Measurements from ENCODE around the gene CPEB1.

CPEB1 gene
- long read RNA-seq, donor 1 = 0 reads
- long read RNA-seq, donor 2 = 0 reads
- long read RNA-seq, donor 3 = 0 reads
- long read RNA-seq, donor 4 = 0 reads
- long read RNA-seq, donor 5, partial matches to known transcripts = 0 of 1 reads
- long read RNA-seq, donor 5, other reads (novel, unspliced or antisense) = 0 of 1 reads
- long read RNA-seq, donor 6 = 0 reads
- long read RNA-seq, donor 7 = 0 reads
- long read RNA-seq, donor 8 = 0 reads

DNA sequence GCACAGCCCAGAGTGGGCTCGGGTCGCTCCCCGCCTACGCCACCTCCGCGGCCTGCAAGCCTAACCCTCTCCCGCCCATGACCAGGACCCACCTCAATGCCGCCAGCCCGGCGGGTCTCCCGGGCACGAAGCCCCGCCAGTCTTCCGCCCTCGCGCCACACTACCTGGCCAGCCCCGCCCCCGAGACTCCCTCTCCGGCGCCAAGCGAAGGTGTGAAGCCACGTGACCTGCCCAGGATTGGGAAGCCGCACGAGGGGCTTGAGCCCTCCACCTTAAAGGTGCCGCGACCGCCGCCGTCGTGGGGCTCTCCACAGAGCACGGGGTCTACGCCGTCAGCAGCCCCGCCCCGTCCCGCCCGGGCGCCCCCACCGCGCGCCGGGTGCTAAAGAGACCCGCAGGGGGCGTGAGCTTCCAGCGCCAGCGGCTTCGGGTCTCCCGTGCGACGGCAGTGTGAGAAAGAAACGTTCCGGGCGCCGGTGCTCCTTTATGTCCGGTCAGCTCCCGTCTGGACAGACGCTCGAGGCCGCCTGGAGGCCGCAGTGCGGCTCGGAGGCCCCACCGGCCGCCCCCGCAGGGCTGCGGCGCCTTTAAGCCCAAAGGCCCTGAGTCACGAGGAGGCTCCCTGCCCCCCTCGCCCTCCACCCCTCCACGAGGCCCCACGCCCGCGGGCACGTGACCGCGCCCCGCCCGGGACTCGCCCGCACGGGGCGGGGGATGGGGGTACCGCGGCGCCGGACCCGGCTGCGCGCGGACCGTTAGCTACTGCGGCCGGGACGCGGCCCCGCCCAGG lies at the start of gene CPEB1:
Gene CPEB1, minus strand, starts transcription at position 319 of the 790 bp plus-strand sequence. CDS start 18,904 bp downstream, outside the sequence.
- DNase-seq = peak; percentile 35

DNA sequence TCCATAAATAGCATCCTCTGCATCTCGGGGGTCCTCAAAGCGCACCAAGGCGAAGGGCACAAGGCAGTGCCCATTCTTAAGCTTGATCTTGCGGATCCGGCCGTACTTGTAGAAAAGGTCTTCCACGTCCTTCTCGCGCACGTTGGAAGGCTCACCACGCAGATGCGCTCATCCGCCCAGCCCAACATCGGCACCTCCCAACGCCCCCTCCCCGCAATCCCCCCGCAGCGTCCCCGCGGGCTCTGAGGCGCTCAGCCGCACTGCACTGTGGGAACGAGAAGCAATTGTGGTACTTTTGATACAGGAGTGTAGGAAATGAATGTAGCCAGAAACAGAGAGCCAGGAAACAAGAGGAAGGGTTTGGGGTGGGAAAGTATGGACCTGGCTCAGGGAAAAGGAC lies 45.0 kb upstream of the CPEB1 start:
- DNase-seq = no peak

DNA sequence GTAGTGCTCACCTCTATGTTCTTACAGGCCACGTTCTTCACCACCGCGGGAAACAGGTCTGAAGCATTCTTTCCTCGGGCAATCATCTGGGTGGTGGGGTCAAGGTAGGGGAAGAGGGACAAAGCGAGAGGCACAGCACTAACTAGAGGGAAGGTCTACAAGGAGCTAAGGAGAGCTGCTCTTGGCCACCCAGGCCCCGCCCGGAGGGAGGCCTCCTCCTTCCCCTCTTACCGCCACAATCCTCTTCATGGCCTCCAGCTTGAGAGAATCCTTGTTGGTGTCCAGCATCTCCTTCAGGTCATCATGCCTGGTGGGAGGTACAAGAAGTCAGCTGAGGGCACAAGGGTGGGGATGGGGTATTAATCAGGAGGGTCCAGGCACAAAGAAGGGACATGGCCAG lies 42.0 kb upstream of the CPEB1 start:
- DNase-seq = no peak

DNA sequence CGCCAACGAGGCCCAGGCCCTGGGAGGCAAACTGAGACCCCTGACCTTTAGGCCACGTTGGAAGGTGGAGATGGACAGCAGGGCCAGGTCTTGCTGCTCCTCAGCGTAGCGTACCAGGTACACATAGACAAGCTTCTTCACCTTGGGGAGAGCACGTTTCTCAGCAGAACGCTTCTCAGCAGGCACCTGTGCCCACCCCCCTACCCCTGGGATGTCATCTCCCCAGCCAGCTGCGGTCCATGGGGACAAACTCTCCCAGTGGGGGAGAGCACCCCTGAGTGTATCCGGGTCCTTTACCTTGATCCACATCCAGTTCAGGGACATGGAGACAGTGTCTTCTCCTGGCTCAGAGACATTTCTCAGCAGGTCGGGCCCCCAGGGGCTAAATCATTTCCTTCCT lies 41.5 kb upstream of the CPEB1 start:
- DNase-seq = no peak

DNA sequence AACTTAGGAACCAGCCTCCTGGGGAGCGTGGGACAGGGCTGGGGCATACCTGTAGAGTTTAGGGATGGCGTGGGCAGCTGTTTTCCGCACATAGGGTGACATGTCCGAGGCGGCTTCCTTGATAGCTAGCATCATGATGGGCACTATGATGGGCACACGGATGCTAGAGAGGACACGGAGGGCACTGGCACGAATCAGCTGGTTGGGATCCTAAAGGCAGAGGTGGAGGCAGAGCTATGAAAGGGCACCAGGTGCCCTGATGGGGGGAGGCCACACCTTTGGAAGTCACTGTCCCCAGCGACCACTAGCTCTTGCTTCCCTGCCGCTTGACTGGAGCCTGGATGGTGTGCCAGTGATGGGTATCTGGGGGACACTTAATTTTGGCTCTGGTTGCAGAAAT lies 34.2 kb upstream of the CPEB1 start:
- no peak for DNase-seq

DNA sequence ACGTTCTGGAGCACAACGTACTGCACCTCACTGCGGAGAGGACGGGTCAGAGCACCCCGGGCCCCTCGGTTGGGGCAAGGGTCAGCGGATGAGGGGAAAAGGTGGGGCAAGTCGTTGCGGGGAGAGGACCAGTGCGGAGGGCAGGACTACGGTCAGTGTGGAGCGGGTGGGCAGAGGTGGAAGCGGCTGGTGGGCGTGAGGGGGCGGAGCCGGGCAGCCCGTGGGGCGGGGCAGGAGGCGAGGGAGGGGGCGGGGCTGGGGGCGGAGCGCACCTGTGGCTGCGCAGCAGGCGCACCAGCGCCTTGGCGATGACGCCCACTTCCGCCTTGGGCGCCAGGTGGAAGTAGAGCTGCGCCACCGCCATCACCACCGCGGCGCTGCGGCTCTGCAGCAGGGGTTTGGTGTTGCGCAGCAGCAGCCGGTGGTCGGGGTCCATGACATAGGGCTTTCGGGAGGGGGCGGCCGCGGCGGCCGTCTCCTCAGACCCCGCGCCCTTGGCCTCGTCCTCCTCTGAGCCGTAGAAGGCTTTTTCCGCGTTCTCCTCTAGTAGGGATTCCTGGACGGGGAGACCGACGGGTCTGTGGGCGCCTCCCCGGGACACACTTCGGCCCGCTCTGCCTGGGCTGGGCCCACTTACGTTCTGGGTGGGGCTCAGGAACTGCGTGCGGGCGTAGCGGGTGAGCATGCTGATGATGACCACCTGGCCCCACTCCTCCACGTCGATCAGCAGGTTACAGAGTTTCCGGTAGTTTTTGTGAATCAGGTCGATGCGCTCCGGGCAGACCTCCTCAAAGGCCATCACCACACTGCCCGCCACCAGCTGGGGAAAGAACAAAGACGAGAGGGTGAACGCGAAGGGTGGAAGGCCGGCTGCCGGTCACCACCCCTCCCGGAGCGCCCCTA lies 33.3 kb upstream of the CPEB1 start:
- DNase-seq = peak; percentile 82

DNA sequence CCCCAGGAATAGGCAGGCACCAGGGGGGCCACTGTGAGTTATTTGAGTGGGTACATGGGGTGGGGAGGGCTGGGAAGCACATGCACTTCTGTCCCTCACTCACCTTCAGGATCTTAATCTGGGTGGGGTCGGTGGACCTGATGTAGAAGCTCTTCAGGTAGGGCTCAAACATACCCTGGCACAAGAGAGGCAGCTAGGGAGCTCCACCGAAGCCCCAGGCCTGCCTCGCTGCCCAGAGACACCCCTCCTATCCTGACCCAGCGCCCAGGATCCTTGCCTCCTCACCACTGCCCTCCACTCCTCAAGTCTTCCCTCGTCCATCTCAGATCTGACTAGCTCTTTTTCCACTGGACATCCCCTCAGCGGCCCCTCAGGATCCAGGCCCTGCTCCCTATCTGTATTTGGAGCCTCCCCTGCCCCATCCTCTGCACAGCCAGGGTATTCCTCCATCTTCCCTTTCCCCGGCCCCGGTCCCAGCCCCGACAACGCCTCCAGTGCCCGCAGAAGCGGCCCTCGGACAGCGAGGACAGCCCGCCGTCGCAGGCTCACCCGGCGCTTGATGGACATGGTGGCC lies 32.5 kb upstream of the CPEB1 start:
- no peak for DNase-seq

DNA sequence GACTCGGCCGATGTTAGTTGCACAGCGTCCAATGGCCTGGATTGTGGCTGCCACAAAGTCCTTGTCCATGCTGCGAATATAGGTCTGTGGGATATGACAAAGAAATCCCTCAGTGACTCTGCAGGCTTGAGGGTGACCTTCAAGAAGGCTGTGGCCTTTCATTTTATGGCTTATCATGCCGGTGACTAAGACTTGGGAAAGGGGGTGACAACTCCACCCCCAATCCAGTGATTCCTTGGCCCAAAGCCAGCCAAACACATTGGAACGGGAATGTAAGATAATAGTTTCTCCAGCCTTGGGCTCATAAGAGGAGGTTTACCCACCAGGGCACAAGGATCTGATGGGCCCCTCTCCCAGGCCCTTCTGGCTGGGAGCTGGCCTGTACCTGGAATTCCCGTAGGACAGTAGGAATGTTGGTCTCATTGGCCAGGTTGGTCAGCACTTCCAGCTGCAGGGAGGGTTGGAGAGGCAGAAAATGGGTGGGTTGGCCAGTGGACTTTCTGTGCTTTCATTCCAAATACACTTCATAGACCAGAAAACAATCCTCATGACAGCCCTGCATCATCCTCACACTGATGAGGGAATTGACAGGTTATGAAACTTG lies 30.7 kb upstream of the CPEB1 start:
- DNase-seq = no peak

DNA sequence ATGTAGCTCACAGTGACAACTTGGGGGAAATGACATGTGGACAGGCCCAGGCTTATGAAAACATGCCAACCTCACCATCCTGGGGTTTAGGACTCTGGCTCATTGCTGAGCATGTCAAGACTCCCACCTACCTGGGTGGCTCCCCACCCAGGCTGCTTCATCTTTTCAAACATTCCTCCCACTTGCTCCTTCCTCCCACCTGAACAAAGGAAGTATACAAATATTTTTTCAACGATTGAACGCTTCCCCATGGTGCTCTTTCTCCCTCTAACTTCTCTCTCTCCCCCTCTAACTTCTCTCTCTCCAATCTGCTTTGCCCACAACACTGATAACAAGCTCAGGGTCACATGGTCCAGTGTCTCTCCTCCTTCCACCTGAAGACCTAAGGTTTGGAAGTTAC lies 27.7 kb upstream of the CPEB1 start:
- no peak for DNase-seq

DNA sequence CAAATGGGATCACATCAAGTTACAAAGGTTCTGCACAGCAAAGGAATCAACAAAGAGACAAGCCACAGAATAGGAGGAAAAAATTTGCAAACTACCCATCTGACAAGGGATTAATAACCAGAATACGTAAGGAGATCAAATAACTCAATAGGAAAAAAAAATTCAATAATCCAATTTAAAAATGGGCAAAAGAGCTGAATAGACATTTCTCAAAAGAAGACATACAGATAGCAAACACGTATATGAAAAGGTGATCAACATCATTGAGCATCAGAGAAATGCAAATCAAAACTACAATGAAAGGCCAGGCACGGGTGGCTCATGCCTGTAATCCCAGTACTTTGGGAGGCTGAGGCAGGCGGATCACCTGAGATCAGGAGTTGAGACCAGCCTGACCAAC lies 23.5 kb upstream of the CPEB1 start:
- no peak for DNase-seq

DNA sequence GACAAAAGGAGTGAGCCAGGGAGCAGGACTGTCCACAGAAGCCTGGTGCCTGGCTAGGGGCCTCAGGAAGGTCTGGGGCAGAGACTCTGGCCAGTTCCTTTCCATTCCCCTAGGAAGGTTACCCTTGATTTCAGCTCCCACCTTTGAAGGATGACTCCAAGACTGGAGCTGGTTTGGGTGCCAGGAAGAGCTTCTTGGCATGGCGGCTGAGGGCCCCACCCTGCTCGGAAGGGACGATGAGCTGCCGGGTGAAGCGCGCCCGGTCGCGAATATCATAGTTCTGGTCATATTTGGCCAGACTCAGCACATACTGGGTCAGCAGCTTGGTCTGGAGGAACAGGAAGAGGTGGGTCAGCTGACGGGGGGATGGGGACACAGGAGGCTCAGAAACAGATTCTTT lies 19.4 kb upstream of the CPEB1 start:
- DNase-seq = no peak

DNA sequence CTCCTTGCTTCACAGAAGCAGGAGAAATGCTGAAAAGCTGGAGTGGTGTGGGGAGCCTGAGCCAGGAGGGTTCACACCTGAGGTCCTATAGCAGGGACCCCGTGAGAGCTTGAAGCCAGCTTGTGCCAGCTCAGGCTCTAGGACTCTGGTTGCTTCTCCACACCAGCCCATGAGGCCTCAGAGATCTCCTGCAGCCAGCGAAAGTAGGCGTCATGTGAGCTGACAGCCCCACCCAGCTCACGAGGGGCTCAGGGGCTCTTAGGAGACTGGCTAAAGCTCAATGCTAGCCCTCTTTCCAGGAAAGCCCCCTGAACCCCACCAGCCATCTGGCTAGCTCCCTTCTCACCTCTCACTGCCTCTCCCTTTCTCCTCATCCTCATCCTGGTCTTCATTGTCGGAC lies 16.9 kb upstream of the CPEB1 start:
- no peak for DNase-seq

DNA sequence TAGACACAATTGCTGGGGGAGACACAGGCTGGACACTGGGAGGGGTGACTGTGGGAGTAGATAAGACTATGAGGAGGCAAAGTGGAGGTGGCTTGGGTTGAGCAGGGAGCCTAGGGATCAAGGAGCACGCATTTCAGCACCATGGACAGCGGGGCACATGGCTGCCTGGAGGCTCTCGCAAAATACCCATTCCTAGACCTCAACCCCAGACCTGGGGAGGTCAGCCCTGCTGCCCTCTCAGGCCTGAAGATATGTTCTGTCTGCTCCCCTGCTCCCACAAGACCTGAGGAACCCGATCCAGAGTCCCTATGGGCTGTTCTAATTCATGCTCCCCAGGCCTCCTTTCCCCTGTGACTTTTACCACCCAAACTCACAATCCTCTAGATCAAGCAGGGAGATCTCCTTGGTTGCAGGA lies 16.0 kb upstream of the CPEB1 start:
- peak; percentile 44 for DNase-seq

DNA sequence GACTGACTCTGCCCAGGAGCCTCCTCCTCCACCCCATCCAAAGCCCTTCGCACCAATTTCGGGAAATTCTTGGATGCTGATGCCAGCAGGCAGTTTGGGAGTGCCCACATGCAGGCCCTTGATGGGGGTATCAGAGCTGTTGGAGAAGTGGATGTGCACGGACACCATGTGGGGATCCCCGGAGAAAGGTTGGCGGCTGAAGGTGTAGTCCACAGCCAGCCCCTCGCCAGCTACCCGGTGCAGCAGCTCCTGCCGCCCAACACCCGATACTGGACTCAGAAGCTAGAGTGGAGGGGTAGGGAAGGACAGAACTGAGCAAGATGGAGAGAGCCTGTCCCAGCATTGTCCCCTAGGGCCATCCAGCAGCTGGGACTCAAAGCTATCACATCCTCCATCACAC lies 15.5 kb upstream of the CPEB1 start:
- no peak for DNase-seq

DNA sequence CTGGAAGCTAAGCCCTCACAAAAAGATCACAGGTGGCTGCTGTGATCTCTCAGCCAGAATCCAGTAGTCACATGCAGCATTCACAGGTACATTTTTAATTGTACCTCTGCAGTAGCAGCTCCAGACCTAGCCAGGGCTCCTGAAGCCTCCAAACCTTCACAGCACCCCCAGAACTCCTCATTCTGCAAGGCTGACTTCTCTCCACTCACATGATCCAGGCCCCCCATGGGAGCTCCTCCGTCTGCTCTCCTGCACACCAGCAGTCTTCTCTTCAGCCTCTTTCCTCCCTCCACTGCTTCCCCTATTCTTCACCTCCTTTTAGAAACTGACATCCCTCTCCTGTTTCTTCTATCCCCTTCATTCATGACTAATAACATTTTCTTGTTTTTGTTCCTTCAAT lies 13.2 kb upstream of the CPEB1 start:
- DNase-seq = no peak

DNA sequence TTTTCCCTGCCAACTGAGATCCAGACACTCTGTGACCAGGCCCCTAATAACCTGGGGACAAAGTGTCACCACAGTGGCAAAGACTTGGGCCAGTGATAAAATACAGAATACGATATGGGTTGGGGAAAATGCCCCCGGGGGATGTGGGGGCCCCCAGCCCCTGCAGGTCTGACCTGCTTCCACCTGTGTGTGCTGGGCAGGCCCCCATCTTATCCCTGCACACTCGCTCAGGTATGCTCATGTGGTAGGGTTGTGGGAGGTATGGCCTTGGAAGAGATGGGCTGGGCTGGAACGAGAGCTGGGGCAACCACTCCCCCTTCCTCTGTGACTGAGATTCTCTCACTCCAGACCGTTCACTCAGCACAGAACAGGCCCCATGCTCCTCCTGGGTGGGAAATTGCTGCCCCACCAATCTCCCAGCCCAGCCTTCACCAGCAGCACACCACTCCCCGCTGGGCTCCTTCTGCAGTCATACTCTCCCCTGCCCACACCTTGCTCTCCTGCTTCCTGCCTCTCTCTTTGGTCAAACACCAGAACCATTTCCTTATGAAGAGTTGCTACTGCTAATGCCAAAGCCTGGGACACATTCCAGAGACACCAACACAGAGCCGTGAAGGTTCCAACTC lies 9.6 kb upstream of the CPEB1 start:
- DNase-seq = no peak

DNA sequence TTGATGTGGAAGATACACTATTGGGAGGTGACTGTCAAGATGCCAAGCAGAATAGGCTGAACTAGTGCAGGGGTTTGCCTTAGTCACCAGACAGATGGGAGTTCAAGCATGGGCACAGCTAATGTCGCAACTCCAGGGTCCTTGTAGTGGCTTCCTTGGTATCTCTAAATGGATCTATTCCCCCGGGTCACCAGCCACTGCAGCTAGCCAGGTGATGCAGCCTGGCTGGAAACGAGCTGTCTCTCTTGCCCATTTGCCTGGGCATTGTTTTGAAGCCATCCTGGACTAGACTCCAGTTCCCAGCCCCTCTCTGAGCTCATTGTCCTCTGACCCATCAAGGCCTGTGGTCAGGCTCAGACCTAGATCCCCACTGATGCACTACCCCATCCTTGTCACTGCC lies 8.4 kb upstream of the CPEB1 start:
- DNase-seq = no peak

DNA sequence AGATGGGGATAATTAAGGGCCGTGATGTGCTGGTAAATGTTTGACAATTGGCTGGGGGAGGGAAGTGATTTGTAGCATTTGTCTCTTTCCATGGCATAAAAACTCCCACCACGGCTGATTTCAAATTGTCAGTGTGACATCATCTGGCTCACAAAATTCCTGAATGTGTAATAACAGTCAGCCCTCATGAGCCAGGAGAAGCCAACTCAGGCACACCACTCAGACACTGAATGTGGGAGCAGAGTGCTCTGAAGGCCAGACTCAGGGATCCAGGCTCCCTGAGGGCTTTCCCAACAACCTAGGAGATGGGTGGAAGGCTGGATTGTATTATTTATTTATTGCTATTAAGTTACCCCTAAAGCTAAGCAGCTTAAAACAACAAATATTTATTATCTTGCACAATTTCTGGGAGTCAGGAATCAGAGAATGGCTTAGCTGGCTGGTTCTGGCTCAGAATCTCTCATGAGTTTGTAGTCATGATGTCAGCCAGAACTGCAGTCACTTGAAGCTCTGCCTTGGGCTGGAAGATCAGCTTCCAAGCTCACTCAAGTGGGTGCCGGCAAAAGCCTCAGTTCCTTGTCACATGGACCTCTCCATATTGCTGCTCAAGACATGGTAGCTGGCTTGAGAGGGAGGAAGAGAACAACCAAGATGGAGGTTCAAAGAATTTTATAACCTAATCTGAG lies 6.5 kb upstream of the CPEB1 start:
- DNase-seq = no peak

DNA sequence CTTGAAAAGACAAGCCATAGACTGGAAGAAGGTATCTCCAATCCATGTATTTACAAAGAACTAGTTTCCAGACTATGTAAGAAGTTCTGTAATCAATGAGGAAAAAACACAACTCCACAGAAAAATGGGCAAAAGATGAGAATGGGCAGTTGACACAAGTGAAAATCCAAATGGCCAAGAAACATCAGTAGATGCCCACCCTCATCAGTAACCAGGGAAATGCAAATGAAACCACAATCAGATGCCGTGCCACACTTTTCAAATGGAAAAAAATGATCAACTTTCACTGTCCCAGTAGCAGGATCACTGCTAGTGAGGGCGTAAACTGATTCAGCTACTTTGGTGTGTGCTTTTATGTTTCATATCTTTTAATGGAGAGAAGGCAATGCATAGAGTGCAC lies 4.5 kb upstream of the CPEB1 start:
- no peak for DNase-seq

DNA sequence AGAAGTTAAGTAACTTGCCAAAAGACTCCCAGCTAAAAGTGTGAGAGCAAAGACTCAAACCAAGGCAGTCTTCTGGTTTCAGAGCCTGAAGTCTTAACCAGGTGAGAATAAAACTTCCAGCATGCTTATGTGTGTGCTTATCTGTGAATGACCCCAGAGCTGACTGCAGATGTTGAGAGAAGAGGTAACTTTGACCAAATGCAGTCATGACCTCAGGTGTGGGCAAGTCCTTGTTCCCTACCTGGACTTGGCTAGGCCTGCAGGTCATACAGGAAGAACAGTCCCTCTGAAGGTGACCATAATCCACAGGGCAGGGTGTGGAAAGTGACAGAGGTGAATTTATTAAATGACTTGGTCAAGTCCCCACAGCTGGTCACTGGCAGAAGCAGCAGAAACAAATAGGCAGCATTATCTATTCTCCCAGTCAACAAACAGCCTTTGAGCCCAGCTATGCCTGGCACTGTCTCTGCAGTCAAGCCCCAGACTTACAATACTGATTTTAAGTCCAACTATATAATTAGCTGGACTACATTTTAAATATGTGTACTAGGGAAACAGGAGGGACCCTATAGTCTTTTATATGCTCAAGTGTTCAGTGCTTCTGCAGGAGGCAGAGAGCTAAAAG lies 3.0 kb upstream of the CPEB1 start:
- DNase-seq = no peak
